ENCODE results near the gene RGS19.

The RGS19 gene

GRCh38 chr20:64050261-64051032, 28.9 kb downstream of the RGS19 start:
- peaks cover 73 to 95% (median 89%) of the 10 kb centered on the region in 11 experiments for H3K27me3 ChIP-seq
- TF ChIP-seq Cebpa-rat (IDR thresholded peaks at IDR 0.05): no peak
- H3K27ac ChIP-seq: no peak overlapping the region

GRCh38 chr20:64049878-64050260, 29.4 kb downstream of the RGS19 start:
- Histone ChIP-seq H3K9ac (peak overlapping the region in 8 of 11 experiments; percentile 35 to 71 (median 50); a peak in 14 of 22 replicates), H3K4me2 (peak overlapping the region; percentile 76 to 98 (median 86)), H3K27ac (no peak overlapping the region), H3K4me3 (peak overlapping the region in 9 of 10 experiments; percentile 54 to 69 (median 59); a peak in 17 of 20 replicates), H3K4me1 (peaks cover 24 to 76% (median 62%) of the 10 kb centered on the region in 10 experiments), H3K36me3 (no peaks in the 10 kb centered on the region), H3K27me3 (peaks cover 73 to 99% (median 94%) of the 10 kb centered on the region in 11 experiments), H4K20me1 (peaks cover 0 to 39% (median 6%) of the 10 kb centered on the region in 11 experiments; a peak in 11 of 22 replicates), H3K9me3 (replicated peaks in 1 of 11) (no peaks in the 10 kb centered on the region)
- no peak for TF ChIP-seq Cebpa-rat (IDR thresholded peaks at IDR 0.05)

More at GRCh38 chr20:64050261-64051032, 28.9 kb downstream of the RGS19 start:
- H3K4me2 ChIP-seq: peak overlapping the region; percentile 76 to 98 (median 86)
- peak overlapping the region in 7 of 11 experiments; percentile 35 to 71 (median 55); a peak in 11 of 22 replicates for H3K9ac ChIP-seq
- H3K9me3 ChIP-seq (replicated peaks in 1 of 11): no peaks in the 10 kb centered on the region
- H4K20me1 ChIP-seq: peaks cover 0 to 39% (median 6%) of the 10 kb centered on the region in 11 experiments; a peak in 11 of 22 replicates
- H3K36me3 ChIP-seq: no peaks in the 10 kb centered on the region
- H3K4me3 ChIP-seq: peak overlapping the region in 7 of 10 experiments; percentile 54 to 69 (median 61); a peak in 12 of 20 replicates
- H3K4me1 ChIP-seq: peaks cover 19 to 76% (median 65%) of the 10 kb centered on the region in 10 experiments

GRCh38 chr20:64049060-64049877, 30.0 kb downstream of the RGS19 start, which contains the start of gene SOX18:
TSS of gene SOX18 (minus strand) at chr20:64049639. CDS start at chr20:64049516, 123 bp downstream.
- Histone ChIP-seq H4K20me1 (peaks cover 0 to 39% (median 6%) of the 10 kb centered on the region in 11 experiments; a peak in 12 of 22 replicates), H3K4me1 (peaks cover 25 to 76% (median 59%) of the 10 kb centered on the region in 10 experiments), H3K4me2 (peak within 1 kb of the TSS; percentile 76 to 98 (median 88)), H3K36me3 (no peaks in the 10 kb centered on the region), H3K9ac (peak within 1 kb of the TSS in 9 of 11 experiments; percentile 36 to 71 (median 56); a peak in 15 of 22 replicates), H3K9me3 (replicated peaks in 1 of 11) (no peaks in the 10 kb centered on the region), H3K4me3 (peak within 1 kb of the TSS; percentile 48 to 69 (median 58)), H3K27ac (no peak within 1 kb of the TSS), H3K27me3 (peaks cover 73 to 100% (median 98%) of the 10 kb centered on the region in 11 experiments)
- TF ChIP-seq Cebpa-rat (IDR thresholded peaks at IDR 0.05): no peak

DNA sequence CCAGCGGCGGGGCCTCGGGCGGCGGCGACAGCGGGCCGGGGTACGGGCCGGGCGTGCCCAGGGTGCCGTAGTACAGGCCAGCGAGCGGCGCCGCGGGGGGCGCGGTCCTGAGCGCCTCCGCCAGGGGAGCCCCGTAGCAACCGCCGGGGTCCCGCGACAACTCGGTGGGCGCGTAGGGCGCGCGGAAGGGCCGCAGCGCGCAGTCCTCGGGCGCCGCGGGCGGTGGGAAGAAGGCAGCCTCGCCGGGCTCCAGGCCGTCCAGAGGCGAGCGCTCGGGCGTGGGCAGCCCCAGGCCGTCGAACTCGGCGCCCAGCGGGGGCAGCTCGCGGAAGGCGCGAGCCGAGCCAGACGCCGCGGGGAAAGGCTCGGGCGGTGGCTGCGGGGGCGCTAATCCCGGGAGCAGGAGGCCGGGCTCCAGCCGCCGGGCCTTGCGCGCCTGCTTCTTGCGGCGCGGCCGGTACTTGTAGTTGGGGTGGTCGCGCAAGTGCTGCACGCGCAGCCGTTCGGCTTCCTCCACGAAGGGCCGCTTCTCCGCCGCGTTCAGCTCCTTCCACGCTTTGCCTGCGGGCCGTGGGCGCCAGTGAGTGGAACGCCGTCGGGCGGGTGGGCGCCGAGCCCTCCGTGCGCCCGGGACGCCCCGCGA, 30.8 kb downstream of the RGS19 start:
- Histone ChIP-seq H3K9ac (peak overlapping the region in 1 of 11 experiments; percentile 48; a peak in 1 of 22 replicates), H3K27me3 (peaks cover 79 to 100% (median 98%) of the 10 kb centered on the region in 11 experiments), H3K9me3 (replicated peaks in 1 of 11) (no peaks in the 10 kb centered on the region), H4K20me1 (peaks cover 0 to 39% (median 6%) of the 10 kb centered on the region in 11 experiments; a peak in 12 of 22 replicates), H3K36me3 (no peaks in the 10 kb centered on the region), H3K4me2 (peak overlapping the region; percentile 9 to 56 (median 44); a peak in 17 of 22 replicates), H3K4me1 (peaks cover 17 to 76% (median 54%) of the 10 kb centered on the region in 10 experiments), H3K27ac (no peak overlapping the region), H3K4me3 (peak overlapping the region in 6 of 10 experiments; percentile 9 to 44 (median 28); a peak in 7 of 20 replicates)
- TF ChIP-seq Cebpa-rat (IDR thresholded peaks at IDR 0.05): no peak

- TF ChIP-seq Cebpa-rat (IDR thresholded peaks at IDR 0.05): no peak
- H3K9me3 ChIP-seq (replicated peaks in 1 of 11): no peaks in the 10 kb centered on the region
- peaks cover 83 to 100% (median 98%) of the 10 kb centered on the region in 11 experiments for H3K27me3 ChIP-seq
- H3K9ac ChIP-seq: no peak overlapping the region
- H3K4me2 ChIP-seq: peak overlapping the region; percentile 9 to 56 (median 44); a peak in 13 of 22 replicates
- H4K20me1 ChIP-seq: peaks cover 0 to 39% (median 6%) of the 10 kb centered on the region in 11 experiments; a peak in 12 of 22 replicates
- no peak overlapping the region for H3K27ac ChIP-seq
- no peaks in the 10 kb centered on the region for H3K36me3 ChIP-seq
- H3K4me1 ChIP-seq: peaks cover 17 to 76% (median 54%) of the 10 kb centered on the region in 10 experiments
- peak overlapping the region in 2 of 10 experiments; percentile 37 to 44; a peak in 3 of 20 replicates for H3K4me3 ChIP-seq
These were observed 31.3 kb downstream of the RGS19 start for GRCh38 chr20:64047968-64048401.

- Histone ChIP-seq H4K20me1 (peaks cover 0 to 39% (median 6%) of the 10 kb centered on the region in 11 experiments; a peak in 12 of 22 replicates), H3K36me3 (no peaks in the 10 kb centered on the region), H3K27me3 (peaks cover 78 to 97% (median 95%) of the 10 kb centered on the region in 11 experiments), H3K9me3 (replicated peaks in 1 of 11) (no peaks in the 10 kb centered on the region), H3K4me2 (no peak overlapping the region), H3K27ac (no peak overlapping the region), H3K4me1 (peaks cover 22 to 73% (median 52%) of the 10 kb centered on the region in 10 experiments), H3K4me3 (no peak overlapping the region), H3K9ac (no peak overlapping the region)
- no peak for TF ChIP-seq Cebpa-rat (IDR thresholded peaks at IDR 0.05)
These were observed 32.3 kb downstream of the RGS19 start for GRCh38 chr20:64047046-64047389.

DNA sequence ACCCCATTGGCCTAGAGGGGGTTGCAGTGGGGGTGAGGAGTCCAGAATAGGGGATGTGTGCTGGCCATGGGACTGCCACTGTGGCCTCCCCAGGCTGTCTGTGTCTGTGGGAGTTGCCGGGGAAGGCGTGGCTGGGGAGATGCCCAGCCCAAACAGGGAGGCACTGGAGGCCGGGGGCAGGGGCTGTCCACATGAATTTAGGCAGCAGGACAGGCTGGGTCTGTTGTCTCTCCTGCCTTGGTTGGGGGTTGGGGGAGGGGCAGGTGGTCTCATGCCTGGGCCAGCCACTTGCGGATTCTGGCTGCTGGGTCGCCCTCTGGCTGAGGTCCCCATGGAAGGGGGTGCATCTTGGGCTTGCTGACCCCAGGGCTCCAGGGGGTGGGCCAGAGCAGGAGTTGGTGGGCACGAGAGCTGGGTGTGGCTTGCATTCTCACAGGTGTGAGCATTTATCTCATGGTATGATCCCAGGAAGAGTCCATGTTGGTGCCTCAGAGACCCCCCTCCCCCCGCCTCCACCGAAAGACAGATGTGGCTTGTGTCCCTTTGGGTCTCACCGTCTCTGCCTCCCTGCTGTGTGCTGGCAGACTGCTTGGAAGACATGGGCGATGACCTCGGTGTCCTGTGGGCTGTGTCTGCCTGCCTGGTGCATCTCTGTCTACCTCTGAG, 33.8 kb downstream of the RGS19 start:
- peaks cover 33 to 73% (median 53%) of the 10 kb centered on the region in 10 experiments for H3K4me1 ChIP-seq

More for the DNA sequence above, 33.8 kb downstream of the RGS19 start:
- Histone ChIP-seq H3K36me3 (no peaks in the 10 kb centered on the region), H3K4me3 (no peak overlapping the region), H3K4me2 (peak overlapping the region in 9 of 11 experiments; percentile 10 to 72 (median 55); a peak in 13 of 22 replicates), H3K9ac (no peak overlapping the region), H3K9me3 (replicated peaks in 1 of 11) (no peaks in the 10 kb centered on the region), H4K20me1 (peaks cover 0 to 34% (median 6%) of the 10 kb centered on the region in 11 experiments; a peak in 12 of 22 replicates), H3K27me3 (peaks cover 78 to 97% (median 95%) of the 10 kb centered on the region in 11 experiments), H3K27ac (no peak overlapping the region)
- no peak for TF ChIP-seq Cebpa-rat (IDR thresholded peaks at IDR 0.05)
